HTR-8/SVneo (cell line): Measurements from ENCODE around the gene FARP1.
"Not testable (repeated sequence)": the region's sequence is repeated elsewhere in the genome, so short reads cannot be mapped to it uniquely, and the experiment has no call there.

Experiments
- DNase-seq: peaks from one replicate; pipeline ENCODE4 v3.0.0; 2011; ENCODE audit warnings: low spot score, mixed read lengths; ENCODE audit not compliant: insufficient read length
- FAIRE-seq: peaks from 2 replicates; lab custom pipeline; 2011; peaks lifted over from hg19 to GRCh38; lab: Jason Lieb, UNC

Gene FARP1

DNA sequence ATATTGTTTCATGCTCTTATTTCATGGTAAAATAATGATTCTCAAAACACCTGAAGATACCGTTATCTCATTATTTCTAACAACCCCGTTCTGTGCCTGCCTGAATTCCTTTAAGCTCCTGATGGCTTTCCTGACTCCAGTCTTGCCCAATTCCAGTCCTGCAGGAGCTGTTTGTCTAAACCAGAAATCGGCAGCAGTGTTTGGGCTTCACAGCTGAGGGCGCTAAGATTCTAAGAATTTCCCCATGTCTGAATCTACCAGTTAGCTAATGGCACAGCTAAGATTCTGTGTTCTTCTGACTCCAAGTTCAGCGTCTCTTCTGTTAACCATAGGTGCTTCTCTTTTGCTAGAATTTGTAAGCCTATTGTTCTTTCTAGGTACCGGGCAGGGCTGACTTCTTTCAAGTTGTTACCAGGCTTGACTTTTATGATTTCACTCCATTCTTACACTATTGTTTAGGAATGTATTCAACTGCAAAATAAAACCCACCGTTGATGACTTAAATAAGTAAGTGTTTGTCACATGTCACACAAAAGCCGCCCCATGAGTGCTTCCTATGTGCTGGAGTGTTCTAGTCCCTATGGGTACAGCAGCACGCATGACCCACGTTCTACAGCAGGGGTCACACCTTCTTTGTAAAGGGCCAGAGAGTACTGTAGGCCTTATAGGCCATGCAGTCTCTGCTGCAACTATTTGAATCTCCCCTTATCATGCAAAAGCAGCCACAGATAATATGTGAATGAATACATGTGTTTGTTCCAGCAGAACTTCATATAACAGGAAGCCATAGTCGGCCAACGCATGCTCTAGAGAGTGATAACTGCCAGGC, 202.4 kb downstream of the FARP1 start:
- no peak for DNase-seq
- no peak for FAIRE-seq

DNA sequence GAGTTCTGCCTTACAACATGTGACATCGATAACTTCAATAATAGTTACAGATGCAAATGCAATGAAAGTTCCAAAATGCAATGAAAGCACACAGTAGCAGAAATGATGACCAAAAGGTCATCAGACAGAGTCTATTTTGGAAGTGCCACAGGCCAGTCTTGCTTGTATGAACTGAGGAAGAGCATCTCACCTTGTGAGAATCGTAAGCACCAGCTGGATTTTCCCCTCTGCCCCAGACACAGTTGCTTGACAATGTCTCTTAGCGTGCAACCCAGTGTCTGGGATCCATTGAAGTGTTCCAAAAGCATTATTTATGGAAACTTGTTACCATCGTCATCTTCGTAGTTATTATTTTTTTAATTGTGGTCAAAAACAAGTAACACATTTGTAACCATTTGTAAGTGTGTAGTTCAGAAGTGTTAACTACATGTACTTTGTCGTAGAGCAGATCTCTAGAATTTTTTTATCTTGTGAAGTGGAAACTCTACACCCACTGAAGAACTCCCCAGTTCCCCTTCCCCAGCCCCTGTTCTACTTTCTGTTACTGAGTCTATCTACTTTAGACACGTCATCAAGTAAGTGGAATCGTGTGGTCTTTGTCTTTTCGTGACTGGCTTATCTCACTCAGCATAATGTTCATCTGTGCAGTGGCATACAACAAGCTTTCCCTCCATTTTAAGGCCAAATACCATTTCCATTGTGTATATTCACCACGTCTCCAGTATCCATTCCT, 204.2 kb downstream of the FARP1 start:
- DNase-seq (no peak), FAIRE-seq (no peak)

DNA sequence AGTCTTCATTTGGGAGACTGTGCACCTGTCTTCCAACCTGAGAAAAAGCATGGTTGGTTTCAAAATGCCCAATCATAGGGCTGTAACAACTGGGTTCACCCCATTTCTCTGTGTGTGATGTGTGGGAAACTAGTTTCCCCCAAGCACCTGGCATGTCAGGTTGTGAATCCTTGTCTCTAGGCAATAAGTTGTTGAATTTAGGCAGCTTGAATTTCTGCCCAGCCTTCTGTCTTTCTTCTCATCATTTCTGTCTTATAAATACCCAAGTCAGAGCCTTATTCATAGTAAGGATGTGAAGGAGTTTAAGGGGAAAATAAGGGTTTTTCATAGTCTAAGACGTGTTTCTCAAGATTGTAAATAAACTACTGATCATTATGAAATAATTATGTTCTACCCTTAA, 204.9 kb downstream of the FARP1 start:
- no peak for FAIRE-seq
- DNase-seq: no peak

DNA sequence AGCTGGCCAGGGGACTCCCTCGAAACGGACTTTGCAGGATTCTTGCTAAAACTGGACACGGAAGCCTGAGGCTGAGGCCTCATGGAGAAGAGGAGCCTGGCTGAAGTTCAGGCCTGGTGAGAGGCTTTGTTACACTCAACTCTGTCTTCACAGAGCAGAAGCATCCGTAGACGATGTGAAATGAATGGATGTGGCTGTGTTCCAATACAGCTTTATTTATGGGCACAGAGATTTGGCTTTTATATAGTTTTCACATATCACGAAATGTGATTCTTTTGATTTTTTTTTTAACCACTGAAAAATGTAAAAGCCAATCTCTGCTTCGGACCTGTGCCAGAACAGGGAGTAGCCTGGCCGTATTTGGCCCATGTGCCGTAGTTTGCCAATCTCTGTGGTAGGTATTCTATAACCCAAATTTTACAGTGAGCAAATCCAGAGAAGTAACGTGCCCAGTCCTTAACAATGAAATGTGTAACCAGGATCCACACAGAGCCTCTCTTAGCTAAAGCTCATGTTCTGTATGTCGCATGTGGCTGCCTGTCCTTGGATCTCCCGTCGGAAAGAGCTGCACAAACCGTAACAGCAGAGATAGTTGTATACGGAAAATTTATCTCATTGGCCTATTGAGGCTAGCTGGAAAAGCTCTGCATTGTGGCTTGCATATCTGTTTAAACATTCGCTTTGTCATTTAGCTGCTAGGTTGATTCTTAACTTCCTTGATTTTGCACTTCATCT, 205.7 kb downstream of the FARP1 start:
- FAIRE-seq: no peak
- no peak for DNase-seq

DNA sequence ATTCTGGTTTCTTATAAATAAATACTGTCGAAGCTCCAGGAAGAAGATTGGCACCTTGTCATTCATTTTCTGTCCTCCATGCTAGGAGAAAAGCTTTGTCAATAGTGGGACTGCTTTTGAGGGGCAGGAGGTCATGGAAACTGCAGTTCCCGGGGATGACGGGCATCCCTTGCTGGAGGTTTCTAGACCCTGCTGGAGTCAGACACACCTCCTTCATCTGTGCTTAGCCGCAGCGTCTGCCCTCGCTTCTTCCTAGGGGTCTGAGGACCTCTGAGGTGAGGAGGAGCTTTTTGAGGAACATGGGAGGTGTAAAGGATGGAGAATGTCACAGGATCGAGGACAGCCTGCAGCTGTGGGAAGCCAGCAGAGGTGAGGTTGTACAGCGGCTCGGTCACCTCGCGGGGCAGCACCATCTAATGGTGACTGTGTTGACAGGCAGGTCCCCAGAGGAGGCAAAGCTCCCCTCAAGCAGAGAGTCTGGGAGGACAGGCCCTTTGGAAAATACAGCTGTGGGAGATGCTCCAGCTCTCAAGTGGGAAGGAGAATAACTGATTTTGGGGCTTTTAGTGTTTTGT, 206.9 kb downstream of the FARP1 start:
- FAIRE-seq (no peak), DNase-seq (no peak)

DNA sequence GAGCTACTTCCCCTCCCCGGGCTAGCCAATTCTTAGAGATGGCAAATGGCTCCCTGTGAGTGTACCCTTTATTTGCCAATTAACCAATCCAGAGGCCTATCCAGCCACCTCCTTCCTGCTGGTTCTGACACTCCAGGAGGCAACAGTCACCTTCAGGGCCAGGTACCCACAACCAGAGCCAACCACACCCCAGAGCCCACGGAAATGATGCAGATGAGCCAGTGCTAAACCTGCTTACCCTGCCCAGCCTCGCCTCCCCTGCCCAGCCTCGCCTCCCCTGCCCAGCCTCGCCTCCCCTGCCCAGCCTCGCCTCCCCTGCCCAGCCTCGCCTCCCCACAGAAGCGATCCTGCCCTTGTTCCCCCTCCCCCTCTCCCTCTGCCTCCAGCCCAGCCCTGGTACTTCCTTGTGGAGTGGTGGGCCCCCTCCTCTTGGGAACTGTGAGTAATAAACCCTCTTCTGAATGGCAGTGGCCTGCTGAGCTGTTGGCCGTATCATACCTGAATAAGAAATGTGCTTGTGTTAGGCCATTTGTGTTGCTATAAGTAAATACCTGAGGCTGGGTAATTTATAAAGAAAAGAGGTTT, 207.9 kb downstream of the FARP1 start:
- FAIRE-seq: no peak
- DNase-seq: no peak

DNA sequence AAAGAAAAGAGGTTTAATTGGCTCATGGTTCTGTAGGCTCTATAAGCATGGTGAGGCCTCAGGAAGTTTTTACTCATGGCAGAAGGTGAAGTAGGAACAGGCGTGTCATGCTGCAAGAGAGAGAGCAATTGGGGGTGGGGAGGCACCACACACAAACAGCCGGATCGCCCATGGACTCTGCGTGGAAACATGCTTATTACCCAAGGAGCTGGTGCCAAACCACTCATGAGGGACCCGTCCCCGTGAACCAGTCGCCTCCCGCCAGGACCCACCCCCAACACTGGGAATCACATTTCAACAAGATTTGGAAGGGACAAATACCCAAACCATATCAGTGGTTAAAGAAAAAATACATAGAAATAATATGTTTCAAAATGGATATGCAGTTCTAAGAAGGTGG, 208.7 kb downstream of the FARP1 start:
- FAIRE-seq (no peak), DNase-seq (no peak)

DNA sequence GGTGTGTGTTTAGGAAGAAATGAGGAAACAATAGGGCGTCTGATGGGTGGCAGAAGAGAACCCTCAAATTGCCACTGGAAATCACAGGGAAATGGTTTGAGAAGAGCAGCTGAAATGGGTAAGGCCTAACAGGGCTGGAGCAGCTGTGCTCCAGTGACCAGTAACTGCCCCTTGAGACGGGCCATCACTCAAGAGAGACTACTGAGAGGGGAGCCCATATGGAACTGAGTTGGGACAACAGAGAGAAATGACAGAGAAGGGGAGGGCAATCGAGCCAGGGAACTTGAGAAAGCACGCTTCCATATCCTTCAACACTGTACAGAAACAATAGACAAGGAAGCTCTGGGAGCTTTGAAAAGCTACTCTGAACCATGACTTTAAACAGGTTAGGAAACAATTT, 209.3 kb downstream of the FARP1 start:
- DNase-seq (no peak), FAIRE-seq (no peak)

DNA sequence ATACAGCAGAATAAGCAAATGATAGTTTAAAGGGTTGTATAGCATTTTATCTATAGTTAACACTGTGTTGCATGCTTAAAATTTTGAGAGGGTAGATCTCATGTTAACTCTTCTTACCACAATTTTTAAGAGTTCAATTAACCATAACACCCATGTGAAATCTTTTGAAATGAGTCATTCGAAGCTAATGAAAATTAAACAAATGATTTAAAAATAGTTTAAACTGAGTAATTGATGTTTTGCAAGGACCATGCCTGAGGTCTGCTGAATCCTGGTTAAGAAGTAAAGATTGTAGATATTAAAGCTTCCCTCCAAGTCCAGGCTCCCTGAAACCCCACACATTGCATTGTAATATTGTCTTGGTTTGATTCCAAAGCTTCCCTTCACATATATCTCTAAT, 210.9 kb downstream of the FARP1 start:
- no peak for FAIRE-seq
- no peak for DNase-seq

DNA sequence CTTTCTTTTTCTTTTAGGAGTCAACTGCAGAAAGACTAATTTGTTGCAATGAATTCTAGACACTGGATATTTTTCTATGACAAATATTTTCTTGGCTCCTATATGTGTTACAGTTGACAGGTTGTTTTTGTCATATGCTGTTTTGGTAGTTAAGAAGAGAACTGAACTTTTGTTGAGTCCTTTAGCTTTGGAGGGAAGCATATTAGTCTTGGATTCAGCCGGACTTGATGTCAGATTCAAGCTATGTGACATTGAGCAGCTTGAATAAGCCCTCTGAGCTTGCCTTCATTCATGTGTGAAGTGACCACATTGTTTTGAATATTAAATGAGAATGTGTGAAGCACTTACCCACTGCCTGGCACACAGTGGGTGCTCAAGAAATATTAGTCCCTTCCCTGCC, 216.0 kb downstream of the FARP1 start:
- FAIRE-seq (no peak), DNase-seq (no peak)

DNA sequence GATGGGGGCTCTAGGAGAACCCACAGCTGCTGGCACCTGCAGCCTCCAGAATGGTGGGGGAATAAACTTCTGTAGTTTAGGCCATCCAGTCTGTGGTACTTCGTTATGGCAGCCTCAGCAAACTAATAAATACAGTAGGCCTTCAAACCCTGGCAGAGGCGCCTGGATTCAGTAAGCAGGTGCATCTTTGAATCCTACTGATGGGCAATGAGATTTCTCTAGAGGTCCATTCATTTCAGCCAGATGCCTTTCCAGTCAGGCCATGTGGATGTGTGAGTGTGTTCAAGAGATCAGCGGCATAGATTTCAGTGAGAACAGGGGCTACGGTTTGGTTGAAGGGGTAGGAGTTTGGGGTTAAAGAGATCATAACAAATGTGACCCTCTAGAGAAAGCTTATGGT, 217.7 kb downstream of the FARP1 start:
- DNase-seq (no peak), FAIRE-seq (no peak)

DNA sequence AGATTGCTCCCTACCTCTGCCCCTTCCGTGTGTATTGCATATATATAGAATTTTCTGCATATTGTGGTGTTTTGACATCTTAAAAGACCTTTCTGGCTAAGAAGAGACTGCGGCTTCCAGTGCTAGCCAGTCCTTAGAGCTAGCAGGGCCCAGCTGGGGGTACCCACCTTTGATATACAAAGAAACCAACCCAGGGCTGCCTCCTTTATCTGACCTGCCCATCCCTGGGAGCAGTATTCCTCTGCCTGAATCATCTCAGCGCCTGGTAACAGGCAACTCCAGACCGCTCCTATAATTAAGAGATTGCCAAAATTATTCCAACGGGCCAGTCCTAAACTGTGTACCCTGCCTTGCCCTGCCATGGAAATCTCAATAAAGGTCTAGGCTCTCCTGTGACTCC, 220.4 kb downstream of the FARP1 start:
- no peak for FAIRE-seq
- no peak for DNase-seq

DNA sequence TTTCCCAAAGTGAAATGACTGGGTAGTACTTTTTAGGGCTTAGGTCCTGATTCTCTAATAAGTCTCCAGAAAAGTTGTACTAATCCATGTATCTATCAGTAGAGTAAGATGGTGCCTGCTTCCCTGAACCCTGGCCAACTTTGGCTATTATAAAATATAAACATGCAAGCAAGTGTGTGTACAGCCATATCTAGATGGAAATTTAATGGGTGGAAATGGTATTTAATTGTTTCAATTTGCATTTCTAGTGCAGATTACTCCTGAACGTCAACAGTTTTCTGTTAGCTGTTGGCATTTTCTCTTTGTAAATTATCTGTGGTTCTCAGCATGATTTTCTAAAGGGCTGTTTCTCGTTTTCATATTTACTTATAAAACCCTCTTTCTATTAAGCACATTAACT, 221.3 kb downstream of the FARP1 start:
- no peak for DNase-seq
- no peak for FAIRE-seq

DNA sequence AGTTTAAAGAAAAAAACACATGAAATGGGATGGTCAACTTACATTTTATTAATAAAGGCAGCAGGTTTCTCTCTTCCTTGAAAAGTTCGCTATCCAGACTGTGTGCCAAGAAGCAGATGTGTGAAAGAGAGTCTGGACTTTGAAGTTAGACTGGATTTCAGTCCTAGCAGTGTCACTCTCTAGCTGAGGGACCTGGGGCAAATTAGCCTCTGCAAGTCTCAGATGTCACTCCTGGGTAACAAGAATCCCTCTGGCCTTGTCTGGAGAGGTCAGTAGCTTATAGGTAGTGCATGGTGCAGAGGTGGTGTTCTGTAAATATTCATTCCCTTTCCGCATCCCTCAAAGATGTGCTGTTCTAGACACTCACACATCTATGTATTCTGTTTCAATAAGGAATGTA, 221.8 kb downstream of the FARP1 start:
- FAIRE-seq (no peak), DNase-seq (no peak)

DNA sequence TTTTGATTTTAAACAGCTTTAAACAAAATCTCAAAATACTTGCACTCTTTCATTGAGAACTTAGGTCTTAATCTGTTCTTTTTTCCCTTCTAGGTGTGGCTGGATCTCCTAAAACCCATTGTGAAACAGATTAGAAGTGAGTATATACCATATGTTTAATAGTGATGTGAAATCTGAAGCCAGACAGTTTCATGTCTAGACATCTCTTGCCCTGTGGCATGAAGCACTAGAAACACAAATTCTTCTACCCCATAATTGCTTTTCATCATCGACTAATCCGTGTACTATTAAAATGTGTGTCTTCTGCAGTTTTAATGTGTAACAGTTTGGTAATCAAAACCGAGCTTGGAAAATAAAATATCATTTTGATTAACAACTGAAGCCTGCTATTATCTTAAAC, 222.4 kb downstream of the FARP1 start:
- FAIRE-seq: no peak
- no peak for DNase-seq

DNA sequence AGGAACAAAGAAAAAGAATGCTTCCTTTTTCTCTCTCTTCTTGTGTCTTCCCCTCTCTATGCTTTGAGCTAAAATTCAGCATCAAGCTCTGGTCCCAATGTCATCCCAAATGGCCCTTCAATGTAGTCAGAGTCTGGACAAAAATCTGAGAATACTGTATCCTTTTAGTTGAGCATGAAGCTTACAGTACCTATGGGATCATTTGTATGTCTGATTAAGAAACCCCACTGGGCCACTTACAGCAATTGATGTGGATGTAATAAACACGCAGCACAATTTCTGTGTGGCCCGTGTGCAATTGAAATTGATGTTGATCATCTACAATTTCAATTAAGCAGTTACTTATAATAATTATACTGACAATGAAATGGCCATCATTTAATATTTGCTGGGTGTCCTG, 223.1 kb downstream of the FARP1 start:
- no peak for DNase-seq
- no peak for FAIRE-seq

DNA sequence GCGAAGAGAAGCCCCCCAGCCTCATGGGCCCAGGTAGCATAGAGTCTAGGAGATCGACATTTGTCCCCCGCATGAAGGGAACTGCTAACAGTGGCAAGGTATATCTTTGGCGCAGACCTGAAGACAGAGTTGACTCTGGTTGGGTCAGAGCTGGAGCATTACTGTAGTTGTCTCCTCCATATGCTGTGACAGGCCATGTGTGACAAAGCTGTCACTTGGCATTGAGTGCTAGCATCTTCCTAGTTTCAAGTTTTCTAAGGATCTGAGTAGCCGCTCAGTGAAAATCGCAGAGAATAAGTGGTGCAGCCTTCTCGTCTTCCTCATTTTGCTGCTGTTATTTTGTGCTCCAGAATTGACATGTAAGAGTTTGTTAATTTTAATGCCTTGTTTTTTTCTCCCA, 223.5 kb downstream of the FARP1 start:
- no peak for DNase-seq
- FAIRE-seq: no peak

DNA sequence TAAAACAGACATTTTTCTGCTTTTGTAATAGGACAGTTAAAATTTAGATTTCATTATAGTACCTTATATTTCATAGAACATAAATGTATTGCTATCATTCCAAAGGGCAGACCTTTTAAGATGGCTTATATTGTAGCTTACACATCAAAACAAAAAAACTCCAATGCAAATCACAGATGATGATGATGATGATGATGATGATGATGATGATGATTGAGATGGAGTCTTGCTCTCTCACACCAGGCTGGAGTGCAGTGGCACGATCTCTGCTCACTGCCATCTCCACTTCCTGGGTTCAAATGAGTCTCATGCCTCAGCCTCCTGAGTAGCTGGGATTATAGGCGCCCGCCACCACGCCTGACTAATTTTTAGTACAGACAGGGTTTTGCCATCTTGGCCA, 224.1 kb downstream of the FARP1 start:
- DNase-seq (no peak), FAIRE-seq (no peak)

DNA sequence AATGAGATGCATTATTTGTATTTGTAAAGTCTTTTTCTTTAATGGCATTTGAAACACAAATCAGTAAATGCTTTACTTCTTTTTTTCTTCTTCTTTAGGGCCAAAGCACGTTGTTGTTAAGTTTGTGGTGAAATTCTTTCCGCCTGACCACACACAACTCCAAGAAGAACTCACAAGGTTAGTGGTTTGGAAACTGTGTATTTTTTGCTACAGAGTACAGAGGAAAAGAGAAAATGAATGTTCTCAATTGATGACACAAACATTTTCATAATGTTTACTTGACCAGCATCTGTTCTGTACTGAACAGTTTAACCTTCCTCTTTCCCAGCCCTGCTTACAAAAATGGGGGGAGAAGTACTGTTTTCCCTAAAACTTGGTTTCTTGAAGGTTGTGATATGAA, 225.1 kb downstream of the FARP1 start:
- no peak for FAIRE-seq
- no peak for DNase-seq

DNA sequence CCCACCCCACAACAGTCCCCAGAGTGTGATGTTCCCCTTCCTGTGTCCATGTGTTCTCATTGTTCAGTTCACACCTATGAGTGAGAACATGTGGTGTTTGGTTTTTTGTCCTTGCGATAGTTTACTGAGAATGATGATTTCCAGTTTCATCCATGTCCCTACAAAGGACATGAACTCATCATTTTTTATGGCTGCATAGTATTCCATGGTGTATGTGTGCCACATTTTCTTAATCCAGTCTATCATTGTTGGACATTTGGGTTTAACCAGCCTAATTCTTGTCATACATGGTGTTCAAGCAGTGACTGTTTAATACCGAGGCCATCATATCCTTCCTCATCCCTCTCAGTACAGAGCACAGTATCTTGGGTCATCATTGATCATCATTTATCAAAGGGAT, 226.6 kb downstream of the FARP1 start:
- FAIRE-seq, DNase-seq: not testable (repeated sequence)
